GM21447 (cell line): ENCODE measurements around the gene STARD9.
"Not testable (repeated sequence)": the region's sequence is repeated elsewhere in the genome, so short reads cannot be mapped to it uniquely, and the experiment has no call there.

Source experiments
- ATAC-seq: cut with Tn5 transposase; IDR thresholded peaks from one replicate; pipeline ENCODE4 v1.9.1; 2021; ENCODE audit not compliant: unreplicated experiment

The STARD9 gene

DNA sequence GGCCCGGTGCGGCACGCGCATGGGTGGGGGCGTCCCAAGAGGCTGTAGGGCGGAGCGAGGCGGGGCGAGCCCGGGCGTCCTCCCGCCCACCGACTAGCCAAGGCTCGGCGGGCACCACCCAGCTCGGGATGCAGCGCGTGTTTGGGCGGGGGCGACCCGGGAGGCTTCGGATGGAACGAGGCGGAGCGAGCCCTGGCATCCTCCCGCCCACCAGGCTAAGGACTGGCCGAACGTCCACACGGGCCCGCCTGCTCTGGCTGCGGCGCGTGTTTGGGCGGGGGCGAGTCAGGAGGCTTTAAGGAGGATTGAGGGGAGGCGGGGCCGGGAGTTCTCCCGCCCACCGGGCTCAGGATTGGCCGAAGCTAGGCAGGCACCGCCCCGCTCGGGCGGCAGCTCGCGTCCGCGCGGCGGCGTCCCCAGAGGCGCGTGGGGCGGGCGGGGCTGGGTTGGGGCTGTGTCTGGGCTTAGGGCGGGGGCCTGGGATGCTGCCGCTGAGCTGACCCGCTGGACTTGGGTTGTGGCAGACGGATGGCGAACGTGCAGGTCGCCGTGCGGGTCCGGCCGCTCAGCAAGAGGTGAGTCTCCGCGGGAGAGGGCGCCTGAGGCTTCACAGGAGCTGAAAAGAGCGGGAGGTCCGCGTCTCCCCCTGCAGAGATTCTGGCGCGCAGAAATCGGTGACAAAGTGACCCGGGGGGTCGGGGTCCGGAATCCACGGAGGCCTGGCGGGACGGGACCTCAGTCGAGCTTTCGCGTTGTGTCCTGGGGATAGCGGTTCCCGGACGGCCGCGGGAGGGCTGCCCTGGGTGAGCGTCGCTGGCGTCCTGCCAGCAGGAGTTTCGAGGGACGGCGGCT is at the start of gene STARD9:
Gene STARD9, plus strand, starts transcription at position 419 of the 852 bp plus-strand sequence. Its CDS starts 110 bp downstream, at position 529.
- peak; percentile 84 for ATAC-seq

- ATAC-seq: no peak
Measured at GRCh38 chr15:42528970-42529369, 46.4 kb upstream of the STARD9 start.

GRCh38 chr15:42533246-42533645 is 42.2 kb upstream of the STARD9 start:
- no peak for ATAC-seq

DNA sequence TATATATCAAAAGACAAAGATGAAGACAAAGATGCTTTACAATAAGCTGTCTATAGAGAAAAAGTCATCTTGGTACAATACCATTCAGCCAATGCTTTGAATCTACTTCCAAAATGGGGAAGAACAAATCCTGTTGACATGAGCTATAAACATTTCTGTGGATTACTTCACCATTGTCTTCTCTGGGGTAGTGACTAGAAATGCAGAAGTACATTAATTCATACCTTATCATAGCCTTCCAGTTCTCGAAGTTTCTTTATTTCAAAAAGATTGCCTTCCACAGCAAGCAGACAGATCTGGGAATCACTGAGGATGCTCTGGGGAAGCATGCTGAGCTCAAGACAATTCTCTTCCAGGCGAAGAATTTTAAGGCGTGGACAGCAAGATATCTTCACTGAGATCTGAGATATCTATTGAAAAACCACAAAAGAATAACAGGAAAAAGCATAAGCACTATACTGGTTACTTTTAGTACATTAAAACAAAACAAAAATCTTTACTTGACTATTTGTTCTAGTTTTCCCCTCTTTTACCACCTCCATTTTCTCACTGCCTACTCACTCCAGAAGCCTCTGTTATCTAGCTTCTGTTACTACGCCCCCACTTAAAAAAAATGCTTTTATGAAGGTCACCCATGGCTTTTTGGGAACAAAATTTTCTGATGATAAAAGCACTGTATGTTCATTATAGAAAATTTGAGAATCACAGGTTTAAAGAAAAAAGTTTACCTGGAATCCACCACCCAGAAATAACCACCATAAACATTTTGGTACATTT is 30.4 kb upstream of the STARD9 start:
- no peak for ATAC-seq

DNA sequence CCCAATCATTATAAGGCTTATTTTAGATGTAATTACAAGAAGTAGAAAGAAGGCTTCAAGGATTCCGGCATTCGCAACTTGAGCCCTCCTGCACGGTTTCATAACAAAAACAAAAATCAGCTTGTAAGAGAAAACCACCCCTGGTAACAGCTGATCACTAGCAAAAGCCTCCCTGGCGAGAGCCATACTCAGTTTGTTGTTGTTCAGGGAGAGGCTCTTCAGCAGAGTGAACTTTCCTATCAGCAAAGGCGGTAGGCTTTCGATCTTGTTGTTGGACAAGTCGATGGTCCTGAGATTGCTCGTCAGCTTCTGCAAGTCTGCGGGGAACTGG is 27.5 kb upstream of the STARD9 start:
- ATAC-seq: no peak

GRCh38 chr15:42548249-42549031 is 27.0 kb upstream of the STARD9 start, which contains the start of the genes HAUS2 and LRRC57:
Gene HAUS2, plus strand, starts transcription at chr15:42548838. Its CDS starts 35 bp downstream, at chr15:42548873.
Gene LRRC57, minus strand, starts transcription at chr15:42548793. Its CDS starts 359 bp downstream, at chr15:42548434.
- peak; percentile 69 for ATAC-seq

DNA sequence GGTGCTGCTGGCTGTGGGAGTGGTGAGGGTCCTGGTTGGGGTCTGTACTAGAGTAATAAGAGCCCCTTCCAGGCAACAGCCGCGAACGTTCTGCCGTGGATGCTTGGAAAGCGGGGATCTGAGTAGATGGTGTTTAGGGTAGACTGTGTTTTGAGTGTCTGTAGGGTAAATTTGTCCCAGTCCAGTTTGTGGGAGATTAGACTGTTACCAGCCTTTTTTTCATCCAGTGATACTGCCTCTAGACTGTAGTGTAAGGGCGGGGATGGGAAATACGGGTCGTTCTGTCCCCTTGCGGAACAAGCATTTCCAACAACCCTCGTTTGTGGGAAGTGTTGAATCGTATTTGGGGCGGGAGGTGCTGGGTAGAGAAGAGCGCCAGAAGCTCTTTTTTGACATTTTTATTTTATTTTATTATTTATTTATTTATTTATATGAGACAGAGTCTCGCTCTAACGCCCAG is 26.3 kb upstream of the STARD9 start:
- ATAC-seq: peak; percentile 35

- no peak for ATAC-seq
Measured at GRCh38 chr15:42549741-42550392, 25.5 kb upstream of the STARD9 start.

DNA sequence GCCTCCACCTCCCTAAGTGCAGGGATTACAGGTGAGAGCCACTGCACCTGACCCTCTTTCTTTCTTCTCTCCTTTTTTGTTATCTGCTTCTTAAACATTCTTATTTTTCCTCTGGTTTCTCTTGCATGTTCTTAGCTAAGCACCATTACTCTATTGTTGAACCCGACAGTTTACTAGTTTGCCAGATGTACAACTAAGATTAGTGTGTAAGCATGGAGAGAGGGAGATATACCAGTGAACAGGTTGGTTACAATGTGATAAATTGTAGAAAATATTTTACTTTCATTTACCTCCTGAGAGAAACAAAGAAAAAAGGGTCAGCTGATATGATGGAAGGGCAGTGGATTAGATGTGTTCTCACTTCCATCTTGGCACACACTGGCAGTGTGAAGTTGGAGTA is 21.9 kb upstream of the STARD9 start:
- no peak for ATAC-seq

DNA sequence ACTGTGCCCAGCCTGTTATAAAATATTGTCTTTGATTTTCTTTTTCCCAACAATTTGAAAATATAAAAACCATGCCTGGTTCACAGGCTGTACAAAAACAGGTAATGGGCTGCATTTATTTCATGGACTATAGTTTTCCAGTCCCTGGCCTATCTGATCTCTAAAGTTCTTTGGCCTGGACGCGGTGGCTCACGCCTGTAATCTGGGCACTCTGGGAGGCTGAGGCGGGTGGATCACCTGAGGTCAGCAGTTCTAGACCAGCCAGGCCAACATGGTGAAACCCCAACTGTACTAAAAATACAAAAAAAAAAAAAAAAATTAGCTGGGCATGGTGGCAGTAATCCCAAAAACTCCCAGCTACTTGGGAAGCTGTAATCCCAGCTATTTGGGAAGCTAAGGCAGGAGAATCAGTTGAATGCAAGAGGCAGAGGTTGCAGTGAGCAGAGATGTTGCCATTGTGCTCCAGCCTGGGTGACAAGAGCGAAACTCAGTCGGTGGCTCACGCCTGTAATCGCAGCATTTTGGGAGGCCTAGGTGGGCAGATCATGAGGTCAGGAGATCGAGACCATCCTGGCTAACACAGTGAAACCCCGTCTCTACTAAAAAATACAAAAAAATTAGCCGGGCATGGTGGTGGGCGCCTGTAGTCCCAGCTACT is 18.7 kb upstream of the STARD9 start:
- not testable (repeated sequence) for ATAC-seq

GRCh38 chr15:42558739-42559138 is 16.7 kb upstream of the STARD9 start:
- no peak for ATAC-seq

- no peak for ATAC-seq
Measured at GRCh38 chr15:42576040-42576594, 711 bp downstream of the STARD9 start.

- ATAC-seq: no peak
Measured at GRCh38 chr15:42576776-42577175, 1.4 kb downstream of the STARD9 start.

DNA sequence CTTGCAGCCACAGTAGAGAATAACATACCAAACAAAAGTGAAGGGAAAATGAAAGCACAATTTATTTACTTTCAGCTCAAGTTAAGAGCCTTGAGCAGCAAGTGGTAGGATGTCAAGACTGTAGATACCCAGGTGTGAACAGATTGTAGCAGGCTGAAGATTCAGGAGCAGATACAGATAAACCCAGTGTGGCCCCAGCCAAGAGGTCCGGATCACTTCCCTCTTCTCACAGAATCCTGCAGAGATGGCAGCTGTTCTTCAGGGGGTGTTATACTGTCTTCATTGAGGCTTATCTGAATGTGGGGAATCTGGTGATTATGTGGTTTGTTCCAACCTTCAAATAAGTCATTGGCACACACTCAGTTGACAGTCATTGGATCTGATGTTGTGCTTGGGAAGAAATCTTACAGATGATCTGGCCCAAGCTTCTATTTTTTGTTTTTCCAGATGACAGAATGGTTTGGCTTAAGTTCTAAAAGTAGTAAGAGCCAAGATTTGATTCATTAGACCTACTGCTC is 2.2 kb downstream of the STARD9 start:
- no peak for ATAC-seq

DNA sequence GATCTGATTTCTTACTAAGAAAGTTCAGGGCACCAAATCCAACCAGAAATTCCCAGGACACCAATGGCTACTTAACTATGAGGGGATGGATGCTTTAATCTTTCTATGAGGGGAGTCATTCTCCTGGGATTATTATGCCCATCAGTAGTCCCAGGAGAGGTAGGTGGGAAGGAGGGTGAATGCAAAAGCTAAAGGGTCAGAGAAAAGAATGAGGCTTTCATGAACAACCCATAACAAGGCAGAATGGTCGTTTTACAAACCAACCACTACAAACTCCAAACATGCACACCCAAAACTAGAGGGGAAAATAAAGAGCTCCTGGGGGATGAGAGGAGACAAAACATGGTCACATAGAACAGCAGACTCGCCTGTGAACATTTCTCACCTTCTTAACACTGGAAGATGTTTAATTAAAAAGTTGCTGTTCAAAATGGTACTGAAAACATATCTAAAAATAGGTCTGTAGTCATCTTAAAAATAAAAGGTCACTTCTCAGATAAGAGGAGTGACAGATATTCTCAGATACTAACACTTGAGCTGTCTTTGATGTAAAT is 3.7 kb downstream of the STARD9 start:
- ATAC-seq: no peak

GRCh38 chr15:42581272-42581730 is 5.9 kb downstream of the STARD9 start:
- ATAC-seq: peak; percentile 67

DNA sequence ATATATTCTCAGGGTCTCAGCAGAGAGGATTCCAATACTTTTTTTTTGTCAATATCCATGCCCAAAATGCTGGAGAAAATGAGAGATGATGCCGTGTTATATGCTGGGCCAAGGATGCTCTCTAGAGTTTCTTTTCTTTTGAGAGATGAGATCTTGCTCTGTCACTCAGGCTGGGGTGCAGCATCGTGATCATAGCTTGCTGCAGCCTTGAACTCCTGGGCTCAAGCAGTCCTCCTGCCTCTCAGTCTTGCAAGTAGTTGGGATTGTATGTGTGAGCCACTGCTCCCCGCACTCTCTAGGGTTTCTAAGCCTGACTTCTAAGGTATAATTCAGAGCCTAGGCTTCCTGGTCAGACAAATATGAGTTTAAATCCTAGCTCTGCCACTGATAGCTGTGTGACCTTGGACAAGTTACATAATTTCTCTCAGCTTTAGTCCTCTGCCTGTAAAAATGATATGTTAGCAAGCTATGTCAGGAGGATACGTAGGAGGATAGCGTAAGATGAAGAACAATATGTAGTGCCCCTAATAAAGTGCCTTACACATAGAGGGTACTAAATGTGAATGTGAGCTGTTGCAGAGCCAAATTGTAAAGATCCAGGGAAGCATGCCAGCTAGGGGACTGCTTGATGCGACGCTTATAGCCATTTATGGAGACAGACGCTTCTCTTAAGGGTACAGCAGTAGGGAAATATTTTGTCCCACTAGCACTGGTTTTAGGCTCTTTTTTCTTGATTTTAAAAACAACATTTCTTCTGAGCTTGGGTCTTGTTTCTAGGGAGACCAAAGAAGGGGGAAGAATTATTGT is 7.4 kb downstream of the STARD9 start:
- no peak for ATAC-seq

- no peak for ATAC-seq
Measured at GRCh38 chr15:42584031-42584765, 8.8 kb downstream of the STARD9 start.
